IMR-90 (cell line): ENCODE results near the gene IL36RN.

Experiments used
- CEBPB ChIP-seq: IDR thresholded peaks from 2 replicates; pipeline ENCODE4 v1.6.1; 2012; ENCODE audit warnings: low read depth, low read length, improper control_type of control experiment
- CTCF ChIP-seq: conservative IDR thresholded peaks from 2 replicates; pipeline ENCODE4 v1.5.1; 2012; ENCODE audit warnings: mild to moderate bottlenecking, low read depth, low read length, improper control_type of control experiment
- ELK1 ChIP-seq: fragments of 150-350 bp; IDR thresholded peaks from 2 replicates; pipeline ENCODE4 v1.6.1; 2016; ENCODE audit warnings: low read depth, mild to moderate bottlenecking, low read length, moderate library complexity, borderline replicate concordance
- MXI1 ChIP-seq: IDR thresholded peaks from 2 replicates; pipeline ENCODE4 v1.6.1; 2012; ENCODE audit warnings: low read depth, mild to moderate bottlenecking, low read length, moderate library complexity, borderline replicate concordance
- NFE2L2 ChIP-seq: fragments of 150-350 bp; IDR thresholded peaks from 2 replicates; pipeline ENCODE4 v1.6.1; 2016; ENCODE audit warnings: low read depth, mild to moderate bottlenecking, low read length
- POLR2A ChIP-seq: IDR thresholded peaks from 2 replicates; pipeline ENCODE4 v1.6.1; 2012; ENCODE audit warnings: mild to moderate bottlenecking, low read depth, low read length
- RAD21 ChIP-seq: IDR thresholded peaks from 2 replicates; pipeline ENCODE4 v1.6.1; 2012; ENCODE audit warnings: low read length, improper control_type of control experiment
- RCOR1 ChIP-seq: IDR thresholded peaks from 2 replicates; pipeline ENCODE4 v1.6.1; 2012; ENCODE audit warnings: mild to moderate bottlenecking, low read length, improper control_type of control experiment; ENCODE audit not compliant: insufficient replicate concordance
- RFX5 ChIP-seq: IDR thresholded peaks from 2 replicates; pipeline ENCODE4 v1.8.0; 2012; ENCODE audit warnings: low read depth, mild to moderate bottlenecking, low read length, moderate library complexity
- SMC3 ChIP-seq: fragments of 150-350 bp; IDR thresholded peaks from 2 replicates; pipeline ENCODE4 v1.6.1; 2016; ENCODE audit warnings: low read depth, mild to moderate bottlenecking, antibody characterized with exemption, low read length, moderate library complexity
- USF2 ChIP-seq: fragments of 150-350 bp; IDR thresholded peaks from 2 replicates; pipeline ENCODE4 v1.6.1; 2017; ENCODE audit warnings: mild to moderate bottlenecking, antibody characterized with exemption, low read length, low read depth

GRCh38 chr2:113060396-113060795, 1.4 kb downstream of the IL36RN start:
- no peak for TF ChIP-seq CTCF
- no peak for TF ChIP-seq USF2
- TF ChIP-seq POLR2A = no peak
- TF ChIP-seq MXI1 = no peak
- TF ChIP-seq RCOR1 = no peak
- no peak for TF ChIP-seq CEBPB
- no peak for TF ChIP-seq NFE2L2
- TF ChIP-seq SMC3 = no peak
- TF ChIP-seq RAD21 = no peak
- TF ChIP-seq ELK1 = no peak
- TF ChIP-seq RFX5 = no peak
